Endothelial cell of umbilical vein (primary cell): ENCODE results near the gene COL4A2.

ENCODE experiments used
- CTCF ChIP-seq, 2 donors: IDR thresholded peaks; 1 replicate in 1 of 2; 2 replicates in 1 of 2; pipeline ENCODE4 v1.5.1; 2011; ENCODE audit warnings: low read length in 2 of 2, mild to moderate bottlenecking in 2 of 2, moderate library complexity in 2 of 2, control low read depth in 1 of 2, inconsistent platforms in 1 of 2, low read depth in 1 of 2; ENCODE audit not compliant: insufficient read depth in 1 of 2; ENCODE audit errors: extremely low read depth in 1 of 2
- EZH2 ChIP-seq: IDR thresholded peaks from 2 replicates; pipeline ENCODE4 v1.6.1; 2012; ENCODE audit warnings: borderline replicate concordance, low read depth, mild to moderate bottlenecking, moderate library complexity, low read length, inconsistent platforms; ENCODE audit not compliant: severe bottlenecking
- FOS ChIP-seq: IDR thresholded peaks from 2 replicates; pipeline ENCODE4 v1.6.1; 2011; ENCODE audit warnings: mild to moderate bottlenecking, low read length, moderate library complexity, borderline replicate concordance; ENCODE audit not compliant: insufficient read depth
- GATA2 ChIP-seq: IDR thresholded peaks from 2 replicates; pipeline ENCODE4 v1.7.0; 2011; ENCODE audit warnings: low read depth, mild to moderate bottlenecking, moderate library complexity, mixed read lengths, low read length; ENCODE audit not compliant: insufficient read length, insufficient read depth
- MYC ChIP-seq: IDR thresholded peaks from one replicate; pipeline ENCODE4 v1.6.1; 2011; ENCODE audit warnings: mild to moderate bottlenecking, low read depth, low read length
- POLR2A ChIP-seq: IDR thresholded peaks from 2 replicates; pipeline ENCODE4 v1.6.1; 2012; ENCODE audit warnings: low read depth, mild to moderate bottlenecking, control low read depth, low read length
- POLR2AphosphoS5 ChIP-seq: IDR thresholded peaks from 2 replicates; pipeline ENCODE4 v1.6.1; 2012; ENCODE audit warnings: low read depth, mild to moderate bottlenecking, control low read depth, low read length, moderate library complexity; ENCODE audit not compliant: insufficient read depth
- TF ChIP-seq, protein P1 (sequence below): IDR thresholded peaks from 2 replicates; pipeline ENCODE4 v1.6.1; 2011; ENCODE audit not compliant: insufficient read depth, insufficient read length

- TF ChIP-seq, protein P1, sequence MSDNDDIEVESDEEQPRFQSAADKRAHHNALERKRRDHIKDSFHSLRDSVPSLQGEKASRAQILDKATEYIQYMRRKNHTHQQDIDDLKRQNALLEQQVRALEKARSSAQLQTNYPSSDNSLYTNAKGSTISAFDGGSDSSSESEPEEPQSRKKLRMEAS: no peak
- no peak for TF ChIP-seq POLR2A
- no peak for TF ChIP-seq GATA2
- TF ChIP-seq CTCF (IDR thresholded peaks at IDR 0.05; ENCODE audit: extremely low read depth in 1 of 2, insufficient read depth in 1 of 2, low read depth in 1 of 2, low read length in 2 of 2): no peak
- TF ChIP-seq EZH2: no peak
- no peak for TF ChIP-seq MYC
- TF ChIP-seq POLR2AphosphoS5: no peak
- no peak for TF ChIP-seq FOS
Observed at GRCh38 chr13:110492679-110493593, 185.9 kb downstream of the COL4A2 start.
